CD14-positive monocyte (primary cell): ENCODE data around the gene PAOX. TPM values are rescaled to one million over a fixed set of nuclear protein-coding genes. Genes with fewer than 3 reads are reported as not detected.

ENCODE experiments used
- DNase-seq, 3 donors: peaks; one replicate each; pipeline ENCODE4 v3.0.0-alpha.2; 2011 to 2022
- H2AFZ ChIP-seq: 2 replicates; pipeline ENCODE4 v1.6.0; 2012; ENCODE audit warnings: mild to moderate bottlenecking, low read depth, low read length, inconsistent platforms; ENCODE audit not compliant: insufficient read depth, poor library complexity, severe bottlenecking
- H3K27ac ChIP-seq, 2 donors: 1 replicate in 1 of 2; 2 replicates in 1 of 2; pipeline ENCODE4 v1.5.1; 2012 to 2013; ENCODE audit warnings: low read length in 2 of 2, control low read depth in 1 of 2, inconsistent platforms in 1 of 2, low read depth in 1 of 2, mild to moderate bottlenecking in 1 of 2
- H3K27me3 ChIP-seq, 2 donors: one replicate each; pipeline versions ENCODE4 v1.6.0 to v1.6.1; 2011 to 2013; ENCODE audit warnings: low read length in 2 of 2; ENCODE audit not compliant: control insufficient read depth in 2 of 2, insufficient read depth in 2 of 2
- H3K36me3 ChIP-seq, 2 donors: replicated peaks in 1 of 2; 1 replicate in 1 of 2; 2 replicates in 1 of 2; pipeline versions ENCODE4 v1.5.1 to v1.6.1; 2012 to 2013; ENCODE audit warnings: low read length in 2 of 2, control low read depth in 1 of 2, inconsistent platforms in 1 of 2, mild to moderate bottlenecking in 1 of 2; ENCODE audit not compliant: insufficient read depth in 2 of 2, control insufficient read depth in 1 of 2
- H3K4me1 ChIP-seq, 2 donors: 1 replicate in 1 of 2; 2 replicates in 1 of 2; pipeline versions ENCODE4 v1.5.1 to v1.6.1; 2012 to 2013; ENCODE audit warnings: low read length in 2 of 2, control low read depth in 1 of 2, inconsistent platforms in 1 of 2, mild to moderate bottlenecking in 1 of 2, moderate library complexity in 1 of 2; ENCODE audit not compliant: insufficient read depth in 2 of 2, control insufficient read depth in 1 of 2
- H3K4me2 ChIP-seq: replicated peaks from 2 replicates; pipeline ENCODE3; 2012; ENCODE audit warnings: low read length, moderate library complexity, mild to moderate bottlenecking; ENCODE audit not compliant: poor library complexity, severe bottlenecking; ENCODE audit errors: extremely low read depth
- H3K4me3 ChIP-seq, 3 experiments: fragments of 200-600 bp in 1 of 3; sonication (generic) in 1 of 3; replicated peaks in 1 of 3; 1 replicate in 2 of 3; 2 replicates in 1 of 3; pipeline ENCODE4 v1.5.1; 2011 to 2013; ENCODE audit warnings: low read length in 3 of 3, mild to moderate bottlenecking in 3 of 3, control low read depth in 2 of 3, low read depth in 2 of 3, inconsistent platforms in 1 of 3, moderate library complexity in 1 of 3
- H3K79me2 ChIP-seq: 2 replicates; pipeline ENCODE4 v1.6.0; 2012; ENCODE audit warnings: mild to moderate bottlenecking, control low read depth, inconsistent platforms, low read length, moderate library complexity; ENCODE audit not compliant: insufficient read depth
- H3K9ac ChIP-seq: 2 replicates; pipeline ENCODE4 v1.6.0; 2017; ENCODE audit warnings: low read length, mild to moderate bottlenecking; ENCODE audit not compliant: insufficient read depth, poor library complexity, severe bottlenecking
- H3K9me3 ChIP-seq, 2 donors: replicated peaks in 1 of 2; 1 replicate in 1 of 2; 2 replicates in 1 of 2; pipeline versions ENCODE4 v1.5.1 to v1.6.1; 2012 to 2013; ENCODE audit warnings: low read length in 2 of 2, control low read depth in 1 of 2; ENCODE audit not compliant: control insufficient read depth in 1 of 2, insufficient read depth in 1 of 2
- H4K20me1 ChIP-seq: 2 replicates; pipeline ENCODE4 v1.6.0; 2012; ENCODE audit warnings: mild to moderate bottlenecking, low read length, control low read depth, moderate library complexity; ENCODE audit not compliant: insufficient read depth
- H3K27ac Mint-ChIP-seq, 7 donors: one replicate each; pipeline ENCODE4 v1.8.0; 2020; ENCODE audit warnings: mild to moderate bottlenecking in 7 of 7, mixed read lengths in 7 of 7, moderate library complexity in 6 of 7, inconsistent platforms in 2 of 7
- H3K27me3 Mint-ChIP-seq, 3 donors: one replicate each; pipeline ENCODE4 v1.8.0; 2021 to 2022; ENCODE audit warnings: low read depth in 3 of 3, mild to moderate bottlenecking in 3 of 3, mixed read lengths in 3 of 3, moderate library complexity in 3 of 3, inconsistent platforms in 1 of 3
- H3K36me3 Mint-ChIP-seq, 2 donors: one replicate each; pipeline ENCODE4 v1.8.0; 2020; ENCODE audit warnings: mixed read lengths in 2 of 2, inconsistent platforms in 1 of 2, mild to moderate bottlenecking in 1 of 2
- H3K4me1 Mint-ChIP-seq: one replicate; pipeline ENCODE4 v1.8.0; 2020; ENCODE audit warnings: mild to moderate bottlenecking, mixed read lengths
- H3K4me3 Mint-ChIP-seq, 2 donors: one replicate each; pipeline ENCODE4 v1.8.0; 2020; ENCODE audit warnings: mild to moderate bottlenecking in 2 of 2, mixed read lengths in 2 of 2, moderate library complexity in 1 of 2
- H3K9me3 Mint-ChIP-seq, 7 donors: one replicate each; pipeline ENCODE4 v1.8.0; 2020 to 2022; ENCODE audit warnings: mixed read lengths in 7 of 7, mild to moderate bottlenecking in 6 of 7, moderate library complexity in 6 of 7, inconsistent platforms in 2 of 7
- CTCF ChIP-seq: fragments of 200-600 bp; IDR thresholded peaks from one replicate; pipeline ENCODE4 v1.8.0; 2022; ENCODE audit warnings: antibody characterized with exemption, mild to moderate bottlenecking
- WGBS: methylation state at CpG from one replicate; pipeline ENCODE4 v1.1.5; 2013; ENCODE audit warnings: missing lambda C conversion rate; ENCODE audit not compliant: insufficient coverage; 5-methylcytosine and 5-hydroxymethylcytosine counted together
- intact Hi-C, 2 donors: fragments of 100-400 bp; cut with micrococcal nuclease; formaldehyde crosslinking; loops; one replicate each; pipeline versions ENCODE4 v1.15.0 to v1.15.1; 2023
- polyA plus RNA-seq, 3 donors: library from polyadenylated mRNA; depleted of rRNA in 1 of 3; unstranded in 2 of 3; stranded (reverse) in 1 of 3; fragments of 300-500 nt in 2 of 3; fragments of >200 nt in 1 of 3; fragmentation: Illumina TruSeq in 2 of 3; gene quantifications; 1 replicate in 2 of 3; 2 replicates in 1 of 3; pipeline ENCODE4 v1.2.3, GENCODE V29; 2012 to 2021

Gene PAOX
- polyA plus RNA-seq, 3 donors, result 3.9 to 9.5 (median 9.3) TPM

- no peak overlapping the region for H3K27ac Mint-ChIP-seq
- H3K27me3 Mint-ChIP-seq, result peaks cover 12 to 43% (median 19%) of the 10 kb centered on the region in 3 donors
- peak overlapping the region in 1 of 2 donors; percentile 3 for H3K4me3 Mint-ChIP-seq
- H3K9me3 ChIP-seq, result peaks cover 0 to 3% of the 10 kb centered on the region in 2 donors
- H3K4me3 ChIP-seq, result no peak overlapping the region
- peaks cover 0 to 3% (median 0%) of the 10 kb centered on the region in 7 donors for H3K9me3 Mint-ChIP-seq
- H2AFZ ChIP-seq, result no peak overlapping the region
- no peak overlapping the region for H3K27ac ChIP-seq
- no peak for DNase-seq
- H4K20me1 ChIP-seq, result peaks cover 8% of the 10 kb centered on the region
- no peaks in the 10 kb centered on the region for H3K4me1 Mint-ChIP-seq
- H3K27me3 ChIP-seq, result peaks cover 0 to 14% of the 10 kb centered on the region in 2 donors
- TF ChIP-seq CTCF, result no peak
- H3K36me3 Mint-ChIP-seq, result no peaks in the 10 kb centered on the region
- no peaks in the 10 kb centered on the region for H3K36me3 ChIP-seq
- H3K4me1 ChIP-seq, result no peaks in the 10 kb centered on the region
- no peak overlapping the region for H3K9ac ChIP-seq
- no peaks in the 10 kb centered on the region for H3K79me2 ChIP-seq
- WGBS, result 93% methylated on average over 8 of the region's 8 CpGs
- H3K4me2 ChIP-seq, result no peak overlapping the region
- intact Hi-C loops, result no loop called here
These were observed 29.9 kb upstream of the PAOX start for GRCh38 chr10:133349160-133349568.

GRCh38 chr10:133349577-133350011, 29.5 kb upstream of the PAOX start:
- Mint-ChIP-seq H3K9me3 (peaks cover 0 to 3% (median 0%) of the 10 kb centered on the region in 7 donors), H3K4me3 (no peak overlapping the region), H3K4me1 (no peaks in the 10 kb centered on the region), H3K36me3 (peaks cover 0 to 2% of the 10 kb centered on the region in 2 donors), H3K27me3 (peaks cover 8 to 40% (median 18%) of the 10 kb centered on the region in 3 donors), H3K27ac (no peak overlapping the region)
- Histone ChIP-seq H4K20me1 (peaks cover 12% of the 10 kb centered on the region), H3K4me1 (no peaks in the 10 kb centered on the region), H3K4me2 (no peak overlapping the region), H3K36me3 (no peaks in the 10 kb centered on the region), H3K79me2 (no peaks in the 10 kb centered on the region), H3K9me3 (peaks cover 0 to 3% of the 10 kb centered on the region in 2 donors), H2AFZ (no peak overlapping the region), H3K27ac (no peak overlapping the region), H3K4me3 (no peak overlapping the region), H3K27me3 (peaks cover 0 to 14% of the 10 kb centered on the region in 2 donors), H3K9ac (no peak overlapping the region)
- WGBS, result 79% methylated on average over 3 of the region's 9 CpGs
- TF ChIP-seq CTCF, result no peak
- DNase-seq, result no peak
- intact Hi-C loops, result no loop called here
